ENCODE results near the gene WFIKKN2. TPM values are rescaled to one million over a fixed set of nuclear protein-coding genes. Genes with fewer than 3 reads are reported as not detected.
A peak's percentile ranks its signal among the peaks of the same experiment; 100 is the strongest.

The WFIKKN2 gene
- total and polyA plus RNA-seq, 2 of the 13 experiments (the other 11 are each of a cell fraction or from before 2014, with no cell fraction given): not detected

- TF ChIP-seq TFDP1 (CRISPR knock-in tag; IDR thresholded peaks at IDR 0.05; ENCODE audit: borderline replicate concordance) (0 out of 2 replicates have a peak, but pooled peaks have one; percentile 21), ZNF674 (CRISPR knock-in tag; IDR thresholded peaks at IDR 0.05; ENCODE audit: low read depth) (no peak), POLR2A (IDR thresholded peaks at IDR 0.05; ENCODE audit: insufficient read depth in 1 of 2, low read depth in 2 of 2, low read length in 2 of 2) (no peak; a peak in 1 of 4 replicates), ZNF598 (CRISPR knock-in tag; IDR thresholded peaks at IDR 0.05; ENCODE audit: borderline replicate concordance) (0 out of 2 replicates have a peak, but pooled peaks have one; percentile 35), TSC22D2 (CRISPR knock-in tag; IDR thresholded peaks at IDR 0.05; ENCODE audit: borderline replicate concordance) (no peak), MED1 (CRISPR knock-in tag; IDR thresholded peaks at IDR 0.05) (peak; percentile 53), ZMYM3 (CRISPR knock-in tag; IDR thresholded peaks at IDR 0.05) (0 out of 2 replicates have a peak, but pooled peaks have one; percentile 22), KAT7 (CRISPR knock-in tag; IDR thresholded peaks at IDR 0.05; ENCODE audit: borderline replicate concordance) (no peak; the same call in 1 of the 2 replicates), ZNF660 (CRISPR knock-in tag; IDR thresholded peaks at IDR 0.05; ENCODE audit: borderline replicate concordance, low read depth) (no peak), CENPT (CRISPR knock-in tag; IDR thresholded peaks at IDR 0.05; ENCODE audit: low read depth) (no peak), ZNF580 (CRISPR knock-in tag; IDR thresholded peaks at IDR 0.05; ENCODE audit: borderline replicate concordance, low read depth) (peak; percentile 35; the same call in 1 of the 2 replicates), HOXD1 (CRISPR knock-in tag; IDR thresholded peaks at IDR 0.05) (0 out of 2 replicates have a peak, but pooled peaks have one; percentile 23), REXO4 (CRISPR knock-in tag; IDR thresholded peaks at IDR 0.05; ENCODE audit: borderline replicate concordance) (no peak), KLF16 (CRISPR knock-in tag; IDR thresholded peaks at IDR 0.05) (no peak), ZNF558 (CRISPR knock-in tag; IDR thresholded peaks at IDR 0.05; ENCODE audit: borderline replicate concordance) (no peak), ZNF17 (CRISPR knock-in tag; IDR thresholded peaks at IDR 0.05) (no peak), KMT2A (CRISPR knock-in tag; IDR thresholded peaks at IDR 0.05) (peak; percentile 47; the same call in 1 of the 2 replicates), RORA (CRISPR knock-in tag; IDR thresholded peaks at IDR 0.05) (0 out of 2 replicates have a peak, but pooled peaks have one; percentile 12), ZNF569 (CRISPR knock-in tag; IDR thresholded peaks at IDR 0.05; ENCODE audit: borderline replicate concordance) (0 out of 2 replicates have a peak, but pooled peaks have one; percentile 1)
- TF ChIP-seq, protein P1, sequence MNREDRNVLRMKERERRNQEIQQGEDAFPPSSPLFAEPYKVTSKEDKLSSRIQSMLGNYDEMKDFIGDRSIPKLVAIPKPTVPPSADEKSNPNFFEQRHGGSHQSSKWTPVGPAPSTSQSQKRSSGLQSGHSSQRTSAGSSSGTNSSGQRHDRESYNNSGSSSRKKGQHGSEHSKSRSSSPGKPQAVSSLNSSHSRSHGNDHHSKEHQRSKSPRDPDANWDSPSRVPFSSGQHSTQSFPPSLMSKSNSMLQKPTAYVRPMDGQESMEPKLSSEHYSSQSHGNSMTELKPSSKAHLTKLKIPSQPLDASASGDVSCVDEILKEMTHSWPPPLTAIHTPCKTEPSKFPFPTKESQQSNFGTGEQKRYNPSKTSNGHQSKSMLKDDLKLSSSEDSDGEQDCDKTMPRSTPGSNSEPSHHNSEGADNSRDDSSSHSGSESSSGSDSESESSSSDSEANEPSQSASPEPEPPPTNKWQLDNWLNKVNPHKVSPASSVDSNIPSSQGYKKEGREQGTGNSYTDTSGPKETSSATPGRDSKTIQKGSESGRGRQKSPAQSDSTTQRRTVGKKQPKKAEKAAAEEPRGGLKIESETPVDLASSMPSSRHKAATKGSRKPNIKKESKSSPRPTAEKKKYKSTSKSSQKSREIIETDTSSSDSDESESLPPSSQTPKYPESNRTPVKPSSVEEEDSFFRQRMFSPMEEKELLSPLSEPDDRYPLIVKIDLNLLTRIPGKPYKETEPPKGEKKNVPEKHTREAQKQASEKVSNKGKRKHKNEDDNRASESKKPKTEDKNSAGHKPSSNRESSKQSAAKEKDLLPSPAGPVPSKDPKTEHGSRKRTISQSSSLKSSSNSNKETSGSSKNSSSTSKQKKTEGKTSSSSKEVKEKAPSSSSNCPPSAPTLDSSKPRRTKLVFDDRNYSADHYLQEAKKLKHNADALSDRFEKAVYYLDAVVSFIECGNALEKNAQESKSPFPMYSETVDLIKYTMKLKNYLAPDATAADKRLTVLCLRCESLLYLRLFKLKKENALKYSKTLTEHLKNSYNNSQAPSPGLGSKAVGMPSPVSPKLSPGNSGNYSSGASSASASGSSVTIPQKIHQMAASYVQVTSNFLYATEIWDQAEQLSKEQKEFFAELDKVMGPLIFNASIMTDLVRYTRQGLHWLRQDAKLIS (CRISPR knock-in tag; IDR thresholded peaks at IDR 0.05): peak; percentile 78; the same call in 1 of the 2 replicates
- TF ChIP-seq, protein P2, sequence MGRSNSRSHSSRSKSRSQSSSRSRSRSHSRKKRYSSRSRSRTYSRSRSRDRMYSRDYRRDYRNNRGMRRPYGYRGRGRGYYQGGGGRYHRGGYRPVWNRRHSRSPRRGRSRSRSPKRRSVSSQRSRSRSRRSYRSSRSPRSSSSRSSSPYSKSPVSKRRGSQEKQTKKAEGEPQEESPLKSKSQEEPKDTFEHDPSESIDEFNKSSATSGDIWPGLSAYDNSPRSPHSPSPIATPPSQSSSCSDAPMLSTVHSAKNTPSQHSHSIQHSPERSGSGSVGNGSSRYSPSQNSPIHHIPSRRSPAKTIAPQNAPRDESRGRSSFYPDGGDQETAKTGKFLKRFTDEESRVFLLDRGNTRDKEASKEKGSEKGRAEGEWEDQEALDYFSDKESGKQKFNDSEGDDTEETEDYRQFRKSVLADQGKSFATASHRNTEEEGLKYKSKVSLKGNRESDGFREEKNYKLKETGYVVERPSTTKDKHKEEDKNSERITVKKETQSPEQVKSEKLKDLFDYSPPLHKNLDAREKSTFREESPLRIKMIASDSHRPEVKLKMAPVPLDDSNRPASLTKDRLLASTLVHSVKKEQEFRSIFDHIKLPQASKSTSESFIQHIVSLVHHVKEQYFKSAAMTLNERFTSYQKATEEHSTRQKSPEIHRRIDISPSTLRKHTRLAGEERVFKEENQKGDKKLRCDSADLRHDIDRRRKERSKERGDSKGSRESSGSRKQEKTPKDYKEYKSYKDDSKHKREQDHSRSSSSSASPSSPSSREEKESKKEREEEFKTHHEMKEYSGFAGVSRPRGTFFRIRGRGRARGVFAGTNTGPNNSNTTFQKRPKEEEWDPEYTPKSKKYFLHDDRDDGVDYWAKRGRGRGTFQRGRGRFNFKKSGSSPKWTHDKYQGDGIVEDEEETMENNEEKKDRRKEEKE (IDR thresholded peaks at IDR 0.05): no peak
Observed at GRCh38 chr17:50865060-50865867, 29.9 kb downstream of the WFIKKN2 start (continued).
